ENCODE data around the gene RABGAP1L.
A peak's percentile ranks its signal among the peaks of the same experiment; 100 is the strongest.

RABGAP1L gene

DNA sequence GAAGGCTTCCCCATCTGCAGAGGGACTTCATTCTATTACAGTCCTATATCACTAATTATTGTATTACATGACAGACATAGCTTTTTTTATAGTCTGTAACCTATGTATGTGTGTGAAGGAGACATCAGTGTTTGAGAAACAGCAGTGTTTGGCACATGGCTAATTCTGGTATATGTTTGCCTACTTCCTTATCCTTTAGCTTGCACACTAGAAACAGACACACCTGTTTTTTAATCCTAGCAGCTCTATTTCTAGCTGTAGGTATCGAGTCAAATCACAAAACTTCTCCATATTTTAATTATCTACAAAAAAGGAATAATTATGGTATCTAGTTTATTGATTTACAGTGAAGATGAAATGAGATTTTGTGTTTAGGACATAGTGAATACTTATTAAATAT is 711.0 kb downstream of the RABGAP1L start:
- TF ChIP-seq, protein P1, sequence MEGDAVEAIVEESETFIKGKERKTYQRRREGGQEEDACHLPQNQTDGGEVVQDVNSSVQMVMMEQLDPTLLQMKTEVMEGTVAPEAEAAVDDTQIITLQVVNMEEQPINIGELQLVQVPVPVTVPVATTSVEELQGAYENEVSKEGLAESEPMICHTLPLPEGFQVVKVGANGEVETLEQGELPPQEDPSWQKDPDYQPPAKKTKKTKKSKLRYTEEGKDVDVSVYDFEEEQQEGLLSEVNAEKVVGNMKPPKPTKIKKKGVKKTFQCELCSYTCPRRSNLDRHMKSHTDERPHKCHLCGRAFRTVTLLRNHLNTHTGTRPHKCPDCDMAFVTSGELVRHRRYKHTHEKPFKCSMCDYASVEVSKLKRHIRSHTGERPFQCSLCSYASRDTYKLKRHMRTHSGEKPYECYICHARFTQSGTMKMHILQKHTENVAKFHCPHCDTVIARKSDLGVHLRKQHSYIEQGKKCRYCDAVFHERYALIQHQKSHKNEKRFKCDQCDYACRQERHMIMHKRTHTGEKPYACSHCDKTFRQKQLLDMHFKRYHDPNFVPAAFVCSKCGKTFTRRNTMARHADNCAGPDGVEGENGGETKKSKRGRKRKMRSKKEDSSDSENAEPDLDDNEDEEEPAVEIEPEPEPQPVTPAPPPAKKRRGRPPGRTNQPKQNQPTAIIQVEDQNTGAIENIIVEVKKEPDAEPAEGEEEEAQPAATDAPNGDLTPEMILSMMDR (IDR thresholded peaks at IDR 0.05; ENCODE audit: low read depth, low read length, missing control alignments), result no peak
- DNase-seq (ENCODE audit: low read depth), result no peak
- no peak overlapping the region for H3K4me3 ChIP-seq (ENCODE audit: low read depth, low read length)

DNA sequence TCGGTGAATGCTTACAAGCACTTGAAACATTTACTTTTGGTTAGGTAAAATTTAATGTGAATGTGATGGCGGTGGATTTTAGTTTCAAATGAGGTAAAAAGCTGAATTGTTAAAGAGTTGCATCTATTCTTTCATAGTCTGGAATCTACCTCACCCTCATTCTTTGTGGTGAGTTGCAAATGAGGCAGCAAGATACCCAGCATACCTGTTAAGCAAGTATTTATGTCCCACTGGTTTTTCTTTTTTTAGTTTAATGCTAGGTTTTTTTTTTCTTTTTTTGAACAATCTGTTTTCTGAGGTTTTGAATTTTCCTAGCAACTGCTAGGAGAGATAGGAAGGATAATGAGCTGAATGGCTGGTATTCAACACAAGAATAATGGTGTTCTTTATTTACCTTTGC is 712.6 kb downstream of the RABGAP1L start:
- TF ChIP-seq, protein P1 (IDR thresholded peaks at IDR 0.05; ENCODE audit: low read depth, low read length, missing control alignments), result no peak
- no peak overlapping the region for H3K4me3 ChIP-seq (ENCODE audit: low read depth, low read length)
- no peak for DNase-seq (ENCODE audit: low read depth)

DNA sequence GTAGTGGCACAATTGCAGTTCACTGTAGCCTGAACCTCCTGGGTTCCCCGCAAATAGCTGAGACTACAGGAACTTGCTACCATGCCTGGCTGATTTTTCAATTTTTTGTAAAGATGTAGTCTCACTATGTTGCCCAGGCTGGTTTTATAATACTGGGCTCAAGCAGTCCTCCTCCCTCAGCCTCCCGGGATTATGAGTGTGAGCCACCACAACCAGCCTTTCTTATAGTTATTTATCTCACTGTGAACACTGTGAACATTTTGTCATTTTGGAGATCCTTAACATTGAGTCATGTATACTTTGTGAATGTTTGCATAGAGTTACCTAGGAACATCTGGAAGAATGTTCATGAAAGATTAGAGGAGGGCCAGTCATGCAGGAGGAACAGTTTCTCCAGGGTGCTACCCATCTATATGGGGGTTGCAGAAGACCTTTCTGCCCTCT is 713.3 kb downstream of the RABGAP1L start:
- no peak for DNase-seq (ENCODE audit: low read depth)
- TF ChIP-seq, protein P1 (IDR thresholded peaks at IDR 0.05; ENCODE audit: low read depth, low read length, missing control alignments), result no peak
- no peak overlapping the region for H3K4me3 ChIP-seq (ENCODE audit: low read depth, low read length)

DNA sequence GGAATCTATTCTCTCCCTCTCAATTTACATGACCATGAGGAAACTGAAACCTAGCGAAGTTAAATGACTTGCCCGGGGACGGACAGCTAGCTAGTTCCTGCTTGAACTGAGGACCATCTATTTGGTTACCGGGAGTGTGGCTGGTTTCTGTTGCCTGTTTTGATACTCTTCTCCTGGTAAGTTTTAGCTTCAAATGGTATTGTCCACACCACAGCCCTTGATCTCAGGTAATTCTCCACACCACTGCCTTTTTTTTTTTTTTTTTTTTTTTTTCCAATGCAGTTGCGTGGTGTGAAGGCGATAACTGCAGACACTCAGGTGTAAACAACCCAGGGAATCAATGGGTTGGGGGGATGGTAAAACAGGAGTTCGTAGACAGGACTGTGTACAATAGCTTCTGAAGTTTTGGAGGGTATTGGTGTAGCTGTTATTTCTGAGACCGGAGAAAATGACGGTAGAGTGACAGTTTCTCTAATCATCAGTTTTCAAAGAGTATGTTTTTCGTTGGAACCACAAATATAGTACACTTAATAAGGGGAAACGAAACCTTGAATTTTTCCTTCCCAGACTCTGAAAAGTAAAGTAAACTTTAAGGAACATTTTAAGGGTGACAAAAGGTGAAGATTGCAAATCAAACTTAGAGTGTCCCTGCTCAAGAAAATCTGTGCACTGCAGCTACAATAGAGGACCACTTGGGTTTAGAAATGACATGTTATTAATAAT is 715.2 kb downstream of the RABGAP1L start:
- TF ChIP-seq, protein P1 (IDR thresholded peaks at IDR 0.05; ENCODE audit: low read depth, low read length, missing control alignments), result no peak
- DNase-seq (ENCODE audit: low read depth), result peak; percentile 54

DNA sequence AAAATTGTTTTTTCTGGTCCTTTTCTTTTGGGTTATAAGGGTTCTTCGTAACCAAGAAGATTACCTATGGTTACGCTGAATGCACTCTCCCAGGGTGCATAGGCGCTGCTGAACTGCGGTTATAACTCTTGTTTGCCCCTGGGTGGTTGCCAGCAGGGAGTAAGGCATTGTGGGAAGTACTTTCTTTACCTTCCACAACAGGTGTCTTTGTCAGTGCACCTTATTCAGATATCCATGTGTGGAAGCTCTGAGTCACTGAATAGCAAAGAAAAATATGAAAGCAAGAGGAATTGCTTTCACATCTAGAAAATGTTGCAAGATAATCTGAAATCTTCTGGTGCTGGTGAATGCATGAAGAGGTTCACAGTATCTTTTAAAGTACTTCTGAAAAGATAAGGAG is 716.0 kb downstream of the RABGAP1L start:
- TF ChIP-seq, protein P1 (IDR thresholded peaks at IDR 0.05; ENCODE audit: low read depth, low read length, missing control alignments), result no peak
- DNase-seq (ENCODE audit: low read depth), result no peak
- H3K4me3 ChIP-seq (ENCODE audit: low read depth, low read length), result no peak overlapping the region; the same call in 1 of the 2 replicates

More for the DNA sequence above, 715.2 kb downstream of the RABGAP1L start:
- H3K4me3 ChIP-seq (ENCODE audit: low read depth, low read length), result peak overlapping the region; percentile 45

DNA sequence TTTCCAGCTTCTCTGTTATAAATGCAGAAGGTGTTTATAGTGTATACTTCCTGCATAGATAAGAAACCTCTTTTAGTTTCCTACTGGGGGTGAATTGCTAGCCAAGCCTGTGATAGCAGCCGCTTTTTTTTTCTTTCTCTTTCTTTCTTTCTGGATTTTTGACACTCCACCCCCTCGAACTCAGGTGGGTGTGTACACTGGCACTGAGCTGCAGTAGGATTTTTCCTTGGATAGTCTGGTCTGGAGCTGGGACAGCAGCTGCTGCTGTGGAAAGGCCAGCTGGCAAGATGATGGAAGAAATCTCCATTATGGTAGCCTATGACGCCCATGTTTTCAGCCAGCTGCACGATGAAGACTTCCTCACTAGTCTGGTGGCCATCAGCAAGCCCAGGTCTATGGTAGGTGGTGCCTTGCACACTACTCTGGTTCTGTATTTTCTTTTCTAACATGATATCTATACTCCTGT is 717.9 kb downstream of the RABGAP1L start:
- H3K4me3 ChIP-seq (ENCODE audit: low read depth, low read length), result no peak overlapping the region
- TF ChIP-seq, protein P1 (IDR thresholded peaks at IDR 0.05; ENCODE audit: low read depth, low read length, missing control alignments), result no peak
- DNase-seq (ENCODE audit: low read depth), result no peak

DNA sequence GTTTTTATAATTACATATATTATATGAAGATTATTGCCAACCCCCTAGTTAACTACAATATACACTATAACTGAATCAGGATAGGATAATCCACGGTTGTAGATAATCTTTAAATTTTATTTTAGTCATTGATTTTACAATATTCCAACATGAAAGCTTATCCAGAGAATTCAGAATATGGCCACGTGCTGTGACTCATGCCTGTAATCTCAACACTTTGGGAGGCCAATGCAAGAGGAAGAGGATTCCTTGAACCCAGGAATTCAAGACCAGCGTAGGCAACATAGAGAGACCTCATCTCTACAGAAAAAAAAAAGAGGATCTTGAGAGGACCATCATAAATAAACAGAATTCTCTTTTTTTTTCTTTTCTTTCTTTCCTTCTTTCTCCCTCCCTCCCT is 720.9 kb downstream of the RABGAP1L start:
- H3K4me3 ChIP-seq (ENCODE audit: low read depth, low read length), result no peak overlapping the region
- TF ChIP-seq, protein P1 (IDR thresholded peaks at IDR 0.05; ENCODE audit: low read depth, low read length, missing control alignments), result no peak
- DNase-seq (ENCODE audit: low read depth), result no peak

Measured in GM12864 (cell line).